Activated T-cell treated with anti-CD3 and anti-CD28 coated beads, Interleukin-2, amount 50 U/mL, for 72 hours (primary cell): ENCODE data around the gene NEDD4. TPM values are rescaled to one million over a fixed set of nuclear protein-coding genes. Genes with fewer than 3 reads are reported as not detected.
"Not testable (repeated sequence)": the region's sequence is repeated elsewhere in the genome, so short reads cannot be mapped to it uniquely, and the experiment has no call there.

ENCODE experiments used
- ATAC-seq, 2 donors: fragments of 150-1000 bp; cut with Tn5 transposase; replicated peaks in 1 of 2; 2 replicates each; pipeline ENCODE4 v1.10.0; 2021; ENCODE audit warnings: moderate library complexity in 2 of 2, mild to moderate bottlenecking in 1 of 2
- DNase-seq, 2 donors: peaks; one replicate each; pipeline ENCODE4 v3.0.0; 2021 to 2022; ENCODE audit warnings: mixed read lengths in 1 of 2
- H3K27ac Mint-ChIP-seq: one replicate; pipeline ENCODE4 v1.8.0; 2022; ENCODE audit warnings: mild to moderate bottlenecking, moderate library complexity, mixed read lengths
- H3K27me3 Mint-ChIP-seq: one replicate; pipeline ENCODE4 v1.8.0; 2022; ENCODE audit warnings: low read depth, mixed read lengths
- H3K36me3 Mint-ChIP-seq, 2 donors: one replicate each; pipeline ENCODE4 v1.8.0; 2022; ENCODE audit warnings: mixed read lengths in 2 of 2, mild to moderate bottlenecking in 1 of 2; ENCODE audit not compliant: insufficient read depth in 2 of 2
- H3K4me1 Mint-ChIP-seq: one replicate; pipeline ENCODE4 v1.8.0; 2022; ENCODE audit warnings: low read depth, mixed read lengths
- H3K4me3 Mint-ChIP-seq, 2 donors: one replicate each; pipeline ENCODE4 v1.8.0; 2022; ENCODE audit warnings: mild to moderate bottlenecking in 2 of 2, mixed read lengths in 2 of 2, moderate library complexity in 2 of 2
- H3K9me3 Mint-ChIP-seq, 2 donors: one replicate each; pipeline ENCODE4 v1.8.0; 2022; ENCODE audit warnings: mixed read lengths in 2 of 2
- total RNA-seq, 2 donors: library from RNA; stranded (reverse); gene quantifications; one replicate each; pipeline ENCODE4 v1.2.3, GENCODE V29; 2022

The NEDD4 gene
- total RNA-seq, 2 donors from 2014 or later: 21.3 to 32.2 TPM

GRCh38 chr15:55821740-55822139, 171.7 kb downstream of the NEDD4 start:
- H3K4me1 Mint-ChIP-seq, H3K9me3 Mint-ChIP-seq, H3K36me3 Mint-ChIP-seq, ATAC-seq, H3K27me3 Mint-ChIP-seq, H3K27ac Mint-ChIP-seq, DNase-seq, H3K4me3 Mint-ChIP-seq: not testable (repeated sequence)

DNA sequence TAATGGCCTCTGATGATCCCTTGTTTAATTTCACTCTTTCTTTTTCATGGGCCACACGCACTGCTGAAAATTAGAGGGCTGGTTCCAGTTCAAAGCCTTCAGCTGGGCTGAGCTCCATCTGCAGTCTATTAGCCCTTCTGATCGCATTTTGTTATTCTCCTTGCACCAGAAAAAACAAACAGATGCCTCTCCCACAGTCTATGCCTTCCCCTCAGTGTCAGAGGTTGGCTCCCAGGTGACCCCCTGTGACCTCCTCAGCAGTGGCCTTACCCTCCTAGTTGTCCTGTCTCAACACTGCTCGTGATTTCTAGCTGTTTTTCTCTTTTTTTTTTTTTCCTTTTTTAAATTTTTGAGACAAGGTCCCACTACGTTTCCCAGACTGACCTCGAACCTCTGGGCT, 173.4 kb downstream of the NEDD4 start:
- no peak overlapping the region for H3K27ac Mint-ChIP-seq
- no peaks in the 10 kb centered on the region for H3K4me1 Mint-ChIP-seq
- no peak overlapping the region for H3K4me3 Mint-ChIP-seq
- H3K27me3 Mint-ChIP-seq: no peaks in the 10 kb centered on the region
- H3K36me3 Mint-ChIP-seq: no peaks in the 10 kb centered on the region
- DNase-seq: no peak
- ATAC-seq: no peak
- no peaks in the 10 kb centered on the region for H3K9me3 Mint-ChIP-seq

GRCh38 chr15:55819397-55820034, 173.9 kb downstream of the NEDD4 start:
- H3K27ac Mint-ChIP-seq: no peak overlapping the region
- H3K27me3 Mint-ChIP-seq: no peaks in the 10 kb centered on the region
- DNase-seq (no peak), ATAC-seq (no peak)
- H3K9me3 Mint-ChIP-seq: no peaks in the 10 kb centered on the region
- H3K36me3 Mint-ChIP-seq: no peaks in the 10 kb centered on the region
- H3K4me3 Mint-ChIP-seq: no peak overlapping the region
- no peaks in the 10 kb centered on the region for H3K4me1 Mint-ChIP-seq

DNA sequence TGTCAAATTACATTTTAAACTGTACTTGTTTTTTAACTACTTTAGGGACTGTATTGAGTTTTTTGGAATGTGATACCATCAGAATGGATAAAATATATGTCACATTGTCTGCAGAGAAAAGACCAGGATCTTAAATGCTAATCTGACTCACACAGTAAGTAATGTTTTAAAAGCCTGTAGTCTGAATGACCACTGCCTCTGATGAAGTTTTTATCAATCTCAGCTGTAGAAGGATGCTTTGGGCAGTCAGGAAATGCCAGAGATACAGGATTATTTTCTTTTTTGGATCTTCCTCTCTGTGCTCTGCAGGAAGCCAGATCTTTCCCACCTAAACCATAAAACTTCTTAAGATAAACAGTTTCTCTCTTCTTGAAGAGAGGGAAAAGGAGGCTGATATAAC, 177.4 kb downstream of the NEDD4 start:
- Mint-ChIP-seq H3K4me3 (no peak overlapping the region), H3K27ac (no peak overlapping the region), H3K9me3 (no peaks in the 10 kb centered on the region)

GRCh38 chr15:55802600-55803376, 190.6 kb downstream of the NEDD4 start:
- Mint-ChIP-seq H3K4me3 (no peak overlapping the region), H3K27me3 (no peaks in the 10 kb centered on the region), H3K4me1 (no peaks in the 10 kb centered on the region), H3K36me3 (no peaks in the 10 kb centered on the region), H3K9me3 (no peaks in the 10 kb centered on the region), H3K27ac (no peak overlapping the region)
- ATAC-seq (no peak), DNase-seq (no peak)

More for the DNA sequence above, 177.4 kb downstream of the NEDD4 start:
- no peaks in the 10 kb centered on the region for H3K4me1 Mint-ChIP-seq
- no peak for ATAC-seq
- no peaks in the 10 kb centered on the region for H3K27me3 Mint-ChIP-seq
- DNase-seq: no peak
- H3K36me3 Mint-ChIP-seq: no peaks in the 10 kb centered on the region

GRCh38 chr15:55800216-55800615, 193.2 kb downstream of the NEDD4 start:
- Mint-ChIP-seq H3K4me3 (no peak overlapping the region), H3K36me3 (no peaks in the 10 kb centered on the region), H3K27me3 (peaks cover 10% of the 10 kb centered on the region), H3K27ac (no peak overlapping the region), H3K4me1 (no peaks in the 10 kb centered on the region), H3K9me3 (no peaks in the 10 kb centered on the region)
- no peak for ATAC-seq
- no peak for DNase-seq

DNA sequence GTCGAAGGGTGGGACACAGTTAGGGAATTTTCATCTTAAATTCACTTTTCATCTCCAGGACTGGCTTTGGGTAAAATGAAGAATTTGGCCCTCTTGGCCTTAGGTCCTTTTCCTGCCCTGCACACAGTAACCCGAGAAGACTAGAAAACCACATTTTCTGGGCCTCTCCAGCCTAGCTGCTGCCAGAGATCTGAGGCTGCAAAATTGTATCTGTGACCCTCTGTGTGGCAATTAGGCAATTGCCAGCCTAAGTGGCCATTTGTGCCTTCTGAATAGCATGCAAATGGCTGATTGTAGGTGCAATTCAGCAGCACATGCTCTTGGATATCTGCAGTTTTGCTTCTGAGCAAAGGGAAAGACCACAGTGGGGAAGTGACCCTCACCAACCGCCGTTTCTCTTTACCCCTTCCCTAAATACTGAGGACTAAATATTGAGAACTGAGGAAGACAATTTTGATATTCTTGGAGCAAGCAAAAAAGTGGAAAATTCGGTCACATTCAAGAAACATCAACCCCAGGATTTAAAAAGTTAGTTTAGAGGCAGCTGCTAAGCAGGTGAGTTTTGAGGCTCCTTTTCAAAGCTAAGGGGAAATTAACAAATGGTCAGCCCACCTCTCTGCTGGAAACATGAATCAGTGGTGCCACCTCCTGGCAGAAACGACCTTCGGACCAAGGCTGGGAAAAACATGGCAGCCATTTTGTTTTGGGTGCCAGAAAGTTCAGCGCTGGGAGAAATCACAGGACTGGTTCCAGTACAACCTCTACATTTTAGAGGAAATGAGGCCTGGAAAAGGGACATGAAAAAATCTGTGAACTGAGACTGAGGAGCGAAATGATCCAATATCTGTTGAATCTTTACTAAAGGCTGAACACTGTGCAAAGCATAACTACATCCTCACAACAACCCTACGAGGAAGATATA, 193.9 kb downstream of the NEDD4 start:
- no peak for ATAC-seq
- no peaks in the 10 kb centered on the region for H3K9me3 Mint-ChIP-seq
- H3K27ac Mint-ChIP-seq: no peak overlapping the region
- no peak overlapping the region for H3K4me3 Mint-ChIP-seq
- peaks cover 0 to 3% of the 10 kb centered on the region in 2 donors for H3K36me3 Mint-ChIP-seq
- peaks cover 10% of the 10 kb centered on the region for H3K27me3 Mint-ChIP-seq
- H3K4me1 Mint-ChIP-seq: no peaks in the 10 kb centered on the region
- DNase-seq: peak; percentile 44 to 48

DNA sequence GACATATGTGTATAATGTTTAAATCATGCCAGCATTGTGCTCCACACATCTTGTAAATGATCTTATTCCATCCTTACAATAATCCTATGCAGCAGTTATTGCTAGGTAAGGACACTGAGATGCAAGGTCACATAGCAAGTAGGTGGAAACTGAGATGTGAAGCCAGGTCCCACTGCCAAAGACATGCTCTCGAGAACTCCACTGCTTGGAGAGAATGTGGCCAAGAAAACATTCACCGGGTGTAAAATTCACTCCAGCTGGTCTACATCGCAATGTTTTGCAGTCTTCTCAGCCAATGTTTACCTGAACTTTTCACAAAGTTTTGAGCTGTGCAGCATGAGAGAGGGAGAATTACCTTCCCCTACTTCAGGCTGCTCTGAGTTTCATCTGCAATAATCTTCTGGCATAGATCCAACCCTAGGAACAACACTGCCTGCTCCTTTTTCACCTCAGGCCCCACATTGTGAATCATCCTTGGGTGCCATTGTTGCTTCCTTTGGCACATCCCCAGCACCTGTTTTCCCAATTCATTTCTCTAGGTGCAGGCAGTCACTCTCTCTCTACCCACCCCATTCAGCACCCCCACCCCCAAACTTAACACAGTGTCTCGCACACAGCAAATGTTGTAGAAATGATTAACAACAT, 197.0 kb downstream of the NEDD4 start:
- H3K4me1 Mint-ChIP-seq: no peaks in the 10 kb centered on the region
- H3K36me3 Mint-ChIP-seq: peaks cover 5 to 7% of the 10 kb centered on the region in 2 donors
- H3K9me3 Mint-ChIP-seq: peaks cover 0 to 5% of the 10 kb centered on the region in 2 donors
- no peak overlapping the region for H3K4me3 Mint-ChIP-seq
- peaks cover 10% of the 10 kb centered on the region for H3K27me3 Mint-ChIP-seq
- no peak for DNase-seq
- H3K27ac Mint-ChIP-seq: no peak overlapping the region
- ATAC-seq: no peak

GRCh38 chr15:55795031-55795430, 198.4 kb downstream of the NEDD4 start:
- DNase-seq (no peak), ATAC-seq (no peak)
- Mint-ChIP-seq H3K27ac (no peak overlapping the region), H3K4me1 (no peaks in the 10 kb centered on the region), H3K27me3 (peaks cover 10% of the 10 kb centered on the region), H3K4me3 (no peak overlapping the region), H3K9me3 (peaks cover 0 to 5% of the 10 kb centered on the region in 2 donors), H3K36me3 (peaks cover 5 to 7% of the 10 kb centered on the region in 2 donors)

DNA sequence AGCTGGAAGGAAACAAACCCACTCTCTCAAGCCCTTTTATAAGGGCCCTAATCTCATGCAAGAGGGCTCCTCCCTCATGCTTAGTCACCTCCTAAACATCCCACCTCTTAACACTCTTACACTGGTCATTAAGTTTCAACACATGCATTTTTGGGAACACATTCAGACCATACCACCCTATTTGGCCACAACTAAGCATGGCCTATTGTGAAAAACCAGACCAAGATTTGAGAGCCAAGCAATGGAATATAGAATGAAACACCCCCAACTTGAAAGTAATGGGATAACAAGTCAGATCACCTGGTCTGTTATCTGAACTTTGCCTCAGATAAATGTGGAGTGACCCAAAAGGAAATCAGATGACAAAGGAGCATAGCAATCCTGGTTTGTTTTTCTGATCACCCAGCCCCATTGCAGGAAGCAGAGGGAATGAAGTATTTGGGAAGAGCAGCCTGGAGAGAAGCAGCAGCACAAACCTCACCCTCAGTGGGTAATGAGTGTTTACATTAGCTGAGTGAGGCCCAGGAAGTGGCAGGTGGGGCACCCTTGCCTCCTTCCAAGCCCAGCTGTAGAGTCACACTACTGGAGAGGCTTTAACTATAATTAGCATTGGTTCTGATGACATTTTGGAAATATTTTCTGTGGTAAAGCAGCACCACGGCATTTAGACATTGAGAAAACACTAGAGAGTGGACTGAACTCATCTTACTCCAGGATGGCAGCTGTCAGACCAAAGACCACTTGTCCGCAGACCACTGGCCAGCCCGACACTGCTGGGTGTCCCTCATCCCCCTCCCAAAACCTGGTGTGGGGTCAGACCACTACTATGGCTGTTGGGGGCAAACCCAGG, 201.6 kb downstream of the NEDD4 start:
- Mint-ChIP-seq H3K36me3 (peaks cover 5 to 7% of the 10 kb centered on the region in 2 donors), H3K27ac (no peak overlapping the region), H3K9me3 (peaks cover 0 to 5% of the 10 kb centered on the region in 2 donors), H3K27me3 (peaks cover 6% of the 10 kb centered on the region), H3K4me1 (no peaks in the 10 kb centered on the region), H3K4me3 (no peak overlapping the region)
- DNase-seq: no peak
- ATAC-seq: no peak

- ATAC-seq: peak in 1 of 2 donors; percentile 42
Observed at GRCh38 chr15:55789066-55789660, 204.2 kb downstream of the NEDD4 start.

GRCh38 chr15:55786341-55786740, 207.1 kb downstream of the NEDD4 start:
- Mint-ChIP-seq H3K36me3 (no peaks in the 10 kb centered on the region), H3K4me1 (no peaks in the 10 kb centered on the region), H3K9me3 (no peaks in the 10 kb centered on the region), H3K27me3 (peaks cover 7% of the 10 kb centered on the region), H3K4me3 (no peak overlapping the region), H3K27ac (no peak overlapping the region)
- DNase-seq (no peak), ATAC-seq (no peak)

More at GRCh38 chr15:55789066-55789660, 204.2 kb downstream of the NEDD4 start:
- Mint-ChIP-seq H3K9me3 (peaks cover 0 to 5% of the 10 kb centered on the region in 2 donors), H3K36me3 (peaks cover 4 to 5% of the 10 kb centered on the region in 2 donors), H3K27me3 (no peaks in the 10 kb centered on the region), H3K27ac (no peak overlapping the region), H3K4me1 (no peaks in the 10 kb centered on the region), H3K4me3 (no peak overlapping the region)
- DNase-seq: peak; percentile 66 to 74
